Head of caudate nucleus (tissue), 42 donors: ENCODE data around the gene COMMD9.

Experiments used
- DNase-seq, 42 donors: peaks; one replicate each; pipeline versions ENCODE4 v3.0.0 to v3.0.0-alpha.2; 2020 to 2021; ENCODE audit warnings: mixed read lengths in 7 of 42
- intact Hi-C: fragments of 100-400 bp; cut with DNase I; formaldehyde crosslinking; loops from one replicate; pipeline ENCODE4 v1.15.0; 2022

Gene COMMD9

GRCh38 chr11:36234825-36235224 lies 54.4 kb downstream of the COMMD9 start:
- intact Hi-C loops = no loop called here
- no peak for DNase-seq

- no peak for DNase-seq
- intact Hi-C loops = no loop called here
Measured at GRCh38 chr11:36233204-36233603, 56.0 kb downstream of the COMMD9 start.

- intact Hi-C loops = no loop called here
- no peak for DNase-seq
Measured at GRCh38 chr11:36230779-36231699, 58.2 kb downstream of the COMMD9 start.

GRCh38 chr11:36229091-36229705 lies 60.0 kb downstream of the COMMD9 start:
- DNase-seq = no peak
- intact Hi-C loops = no loop called here

- intact Hi-C loops = no loop called here
- DNase-seq = no peak
Measured at GRCh38 chr11:36228689-36229088, 60.5 kb downstream of the COMMD9 start.

GRCh38 chr11:36227044-36227443 lies 62.2 kb downstream of the COMMD9 start:
- intact Hi-C loops = no loop called here
- DNase-seq = no peak

- intact Hi-C loops = no loop called here
- no peak for DNase-seq
Measured at GRCh38 chr11:36224209-36224882, 64.9 kb downstream of the COMMD9 start.

GRCh38 chr11:36222831-36223635 lies 66.2 kb downstream of the COMMD9 start:
- intact Hi-C loops = no loop called here
- peak in 6 of 42 donors; percentile 21 to 65 (median 40) for DNase-seq
